H7 (cell line): Measurements from ENCODE around the gene APOBEC2. TPM values are rescaled to one million over a fixed set of nuclear protein-coding genes. Genes with fewer than 3 reads are reported as not detected.
A peak's percentile ranks its signal among the peaks of the same experiment; 100 is the strongest.

Experiments used
- DNase-seq: peaks from one replicate; pipeline ENCODE4 v3.0.0; 2012
- H3K27me3 ChIP-seq: 2 replicates; pipeline ENCODE4 v1.6.0; 2011; ENCODE audit warnings: mild to moderate bottlenecking, low read length; ENCODE audit not compliant: control insufficient read depth, insufficient read depth
- H3K36me3 ChIP-seq: replicated peaks from 2 replicates; pipeline ENCODE4 v1.5.1; 2011; ENCODE audit warnings: low read length; ENCODE audit not compliant: control insufficient read depth, insufficient read depth
- H3K4me3 ChIP-seq: 2 replicates; pipeline ENCODE4 v1.5.1; 2011; ENCODE audit warnings: low read depth, mild to moderate bottlenecking, control low read depth, low read length, moderate library complexity; ENCODE audit not compliant: insufficient read depth
- total RNA-seq: library from RNA; depleted of rRNA; stranded (reverse); fragments of >200 nt; shearing (Covaris generic); gene quantifications from 2 replicates; pipeline ENCODE4 v1.2.3, GENCODE V29; 2014

Gene APOBEC2
- total RNA-seq, 1 experiment from 2014 or later = 0.14 TPM

GRCh38 chr6:41027799-41028560, 25.0 kb upstream of the APOBEC2 start:
- Histone ChIP-seq H3K4me3 (peak overlapping the region; percentile 62), H3K27me3 (no peaks in the 10 kb centered on the region), H3K36me3 (no peaks in the 10 kb centered on the region)
- peak; percentile 95 for DNase-seq

DNA sequence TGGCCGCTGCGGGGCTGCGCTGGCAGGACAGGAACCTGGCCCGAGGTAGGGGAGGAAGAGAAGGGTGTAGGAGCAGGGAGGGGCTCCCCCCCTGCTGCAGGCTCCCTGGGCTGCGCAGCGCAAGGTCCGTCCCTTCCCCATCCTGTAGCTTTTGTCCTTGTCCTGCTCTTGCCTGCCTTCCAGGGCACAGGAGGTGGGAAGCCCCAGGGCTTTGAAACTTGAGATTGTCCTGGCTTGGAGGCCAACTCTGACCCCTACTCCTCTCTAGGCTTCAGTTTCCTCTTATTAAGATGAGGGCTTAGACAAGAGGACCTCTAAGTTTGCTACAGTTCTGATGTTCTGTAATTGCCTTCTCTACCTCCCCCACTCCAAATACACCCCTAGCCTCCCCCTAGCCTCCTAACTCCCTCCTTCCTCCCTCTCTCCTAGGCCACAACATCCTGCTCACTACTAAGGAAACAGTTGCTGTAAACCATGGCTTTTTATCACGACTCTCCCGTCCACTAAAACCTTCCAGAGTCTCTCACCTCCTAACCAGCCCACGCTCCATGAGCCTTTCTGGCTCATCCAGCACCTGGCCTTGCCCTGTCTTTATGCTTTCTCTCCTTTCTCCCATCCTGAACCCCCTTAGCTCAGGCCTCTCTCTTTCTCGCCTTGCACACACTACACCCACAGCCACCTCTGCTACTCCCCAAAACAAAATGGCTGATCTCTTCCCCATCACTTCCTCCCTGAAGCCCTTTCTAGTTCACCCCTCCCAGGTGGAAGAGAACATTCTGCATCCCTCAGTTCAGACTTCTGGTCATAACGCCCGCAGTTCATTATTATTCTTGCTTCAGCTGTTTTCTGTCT, 24.2 kb upstream of the APOBEC2 start:
- H3K4me3 ChIP-seq = peak overlapping the region; percentile 62
- H3K27me3 ChIP-seq = no peaks in the 10 kb centered on the region
- DNase-seq = no peak
- no peaks in the 10 kb centered on the region for H3K36me3 ChIP-seq

GRCh38 chr6:41032830-41033229, 20.2 kb upstream of the APOBEC2 start:
- no peak overlapping the region for H3K4me3 ChIP-seq

DNA sequence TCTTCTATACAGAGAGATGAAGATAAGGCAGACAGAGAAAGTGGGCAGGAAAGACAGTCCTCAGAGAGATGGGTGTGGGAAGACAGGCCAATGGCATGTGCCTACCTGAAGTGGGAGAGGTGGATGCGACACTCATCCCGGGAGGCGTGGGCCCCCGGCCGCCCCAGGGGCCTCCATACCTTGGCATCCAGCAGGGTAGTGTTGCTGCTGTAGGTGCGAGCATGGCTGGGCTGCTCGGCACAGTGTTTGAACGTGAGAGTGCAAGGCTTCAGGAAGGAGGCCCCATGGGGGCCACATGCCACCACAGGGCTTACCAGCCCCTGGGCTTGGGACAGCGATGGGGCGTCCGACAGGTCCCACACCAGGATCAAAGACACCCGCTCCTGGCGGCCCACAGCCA, 19.2 kb upstream of the APOBEC2 start:
- no peaks in the 10 kb centered on the region for H3K27me3 ChIP-seq
- H3K4me3 ChIP-seq = no peak overlapping the region
- H3K36me3 ChIP-seq = no peaks in the 10 kb centered on the region
- DNase-seq = no peak

More at GRCh38 chr6:41032830-41033229, 20.2 kb upstream of the APOBEC2 start:
- Histone ChIP-seq H3K36me3 (no peaks in the 10 kb centered on the region), H3K27me3 (no peaks in the 10 kb centered on the region)
- no peak for DNase-seq

- Histone ChIP-seq H3K36me3 (no peaks in the 10 kb centered on the region), H3K4me3 (no peak overlapping the region), H3K27me3 (no peaks in the 10 kb centered on the region)
- no peak for DNase-seq
Observed at GRCh38 chr6:41036186-41036585, 16.8 kb upstream of the APOBEC2 start.

GRCh38 chr6:41036601-41037000, 16.4 kb upstream of the APOBEC2 start:
- Histone ChIP-seq H3K27me3 (no peaks in the 10 kb centered on the region), H3K36me3 (no peaks in the 10 kb centered on the region), H3K4me3 (no peak overlapping the region)
- no peak for DNase-seq

DNA sequence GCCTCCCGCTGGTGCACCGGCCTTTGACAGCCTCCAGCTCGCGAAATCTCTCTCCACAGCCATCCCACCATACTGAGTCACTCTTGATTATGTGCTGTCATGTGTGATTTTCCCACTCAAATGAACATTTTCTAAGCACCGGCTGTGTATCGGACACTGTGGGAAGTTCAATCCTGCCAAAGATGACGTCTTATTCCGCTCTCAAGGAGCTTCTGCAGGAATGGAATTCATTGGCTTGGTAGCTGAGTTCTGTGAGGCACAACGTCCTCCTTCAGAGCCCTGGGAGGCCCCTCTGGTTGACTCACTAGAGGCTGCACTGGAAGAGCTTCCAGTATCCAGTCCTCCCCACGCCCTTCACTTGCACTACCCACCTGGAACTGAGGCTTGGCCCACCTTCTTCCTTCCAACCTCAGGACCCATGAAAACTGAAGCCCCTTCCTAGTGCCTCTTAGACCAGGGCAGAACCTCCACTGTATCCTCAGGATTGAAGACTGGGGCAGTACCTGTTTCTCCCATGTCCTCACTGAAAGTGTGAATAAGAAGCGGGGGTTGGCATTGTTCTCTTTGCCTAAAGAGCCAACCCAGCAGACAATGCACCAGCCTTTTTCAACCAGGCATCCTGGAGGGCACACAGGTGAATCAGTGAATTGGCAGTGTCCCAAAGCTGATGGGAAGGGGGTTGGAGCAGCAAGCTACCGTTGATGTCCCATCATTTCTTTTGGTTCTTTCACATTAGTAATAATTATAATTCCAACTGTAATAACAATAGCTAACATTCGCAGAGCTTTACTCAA, 15.7 kb upstream of the APOBEC2 start:
- no peak for DNase-seq
- H3K4me3 ChIP-seq = no peak overlapping the region
- H3K27me3 ChIP-seq = no peaks in the 10 kb centered on the region
- H3K36me3 ChIP-seq = no peaks in the 10 kb centered on the region

DNA sequence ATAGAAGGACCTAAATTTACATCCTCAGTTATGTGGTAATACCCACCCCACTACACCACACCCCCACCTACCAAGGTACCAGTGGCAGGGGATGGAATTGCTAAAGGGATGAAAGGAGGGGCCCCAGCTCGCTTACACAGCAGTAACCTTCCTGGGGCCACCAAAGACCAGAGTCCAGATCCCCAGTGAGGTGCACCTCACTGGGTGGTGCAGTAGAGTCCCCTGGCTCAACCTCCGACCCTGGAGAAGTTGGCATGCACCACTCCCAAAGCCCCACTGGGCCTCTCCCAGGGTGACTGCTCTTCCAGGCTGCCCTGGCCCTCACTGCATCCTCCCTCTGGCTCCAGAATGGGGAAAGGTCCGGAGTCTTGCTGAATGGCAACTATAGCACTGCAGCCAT, 14.8 kb upstream of the APOBEC2 start:
- Histone ChIP-seq H3K4me3 (no peak overlapping the region), H3K27me3 (no peaks in the 10 kb centered on the region), H3K36me3 (no peaks in the 10 kb centered on the region)
- no peak for DNase-seq

- H3K36me3 ChIP-seq = no peaks in the 10 kb centered on the region
- no peak within 1 kb of the TSS for H3K4me3 ChIP-seq
- H3K27me3 ChIP-seq = no peaks in the 10 kb centered on the region
- peak; percentile 91 for DNase-seq
Observed at GRCh38 chr6:41039060-41039998, 13.7 kb upstream of the APOBEC2 start, which contains the start of gene UNC5CL. Gene UNC5CL (minus strand): TSS chr6:41039221. CDS start chr6:41035074, 4,147 bp downstream.

GRCh38 chr6:41040101-41040939, 12.7 kb upstream of the APOBEC2 start:
- Histone ChIP-seq H3K27me3 (no peaks in the 10 kb centered on the region), H3K36me3 (no peaks in the 10 kb centered on the region), H3K4me3 (no peak overlapping the region)
- DNase-seq = no peak

GRCh38 chr6:41040940-41041536, 12.0 kb upstream of the APOBEC2 start:
- H3K4me3 ChIP-seq = no peak overlapping the region
- no peak for DNase-seq
- no peaks in the 10 kb centered on the region for H3K27me3 ChIP-seq
- H3K36me3 ChIP-seq = no peaks in the 10 kb centered on the region

DNA sequence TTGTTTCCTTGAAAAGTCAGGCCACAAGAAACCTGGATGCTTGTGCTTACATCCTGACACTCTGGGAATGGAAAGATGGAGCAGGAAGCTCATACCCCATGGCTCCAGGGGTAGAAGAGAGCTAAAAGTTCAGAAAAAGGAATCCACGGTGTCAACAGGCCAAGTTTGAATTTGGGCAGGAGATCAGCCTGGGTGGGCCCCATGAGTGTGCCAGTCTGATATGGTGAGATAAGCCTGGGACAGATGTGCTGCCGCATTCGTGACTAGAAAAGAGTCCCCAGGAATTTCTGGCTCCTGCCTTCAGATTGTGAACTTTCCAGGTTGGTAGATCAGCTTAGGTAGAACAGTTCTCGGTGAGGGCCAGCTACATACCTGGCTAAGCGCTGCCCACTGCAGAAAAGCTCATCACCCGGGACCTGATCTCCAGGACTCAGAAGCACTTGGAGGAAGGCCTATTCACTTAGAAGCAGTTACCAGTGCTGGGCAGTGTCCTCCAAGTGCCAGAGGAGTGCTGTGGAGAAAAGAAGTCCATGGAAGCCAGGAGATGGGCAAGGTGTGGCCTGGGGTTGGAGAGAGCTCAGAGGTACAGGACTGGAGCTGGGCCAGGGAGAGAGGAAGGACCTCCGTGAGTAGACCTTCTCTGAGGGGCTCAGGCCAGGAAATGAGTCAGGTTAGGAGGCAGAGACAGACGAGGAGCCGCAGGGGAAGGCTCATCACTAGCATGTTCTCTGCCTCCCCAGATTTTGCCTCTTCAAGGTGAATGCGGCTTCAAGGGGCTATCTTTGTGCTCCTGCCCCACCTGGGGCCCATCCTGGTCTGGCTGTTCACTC, 10.6 kb upstream of the APOBEC2 start, which contains the start of gene TSPO2:
TSPO2 (plus strand) TSS at position 242 of the 830 bp plus-strand sequence; CDS start at position 761, 519 bp downstream.
- no peak for DNase-seq
- Histone ChIP-seq H3K27me3 (no peaks in the 10 kb centered on the region), H3K4me3 (no peak within 1 kb of the TSS), H3K36me3 (no peaks in the 10 kb centered on the region)
